ENCODE measurements around the gene TLR1.
A peak's percentile ranks its signal among the peaks of the same experiment; 100 is the strongest.
"Not testable (repeated sequence)": the region's sequence is repeated elsewhere in the genome, so short reads cannot be mapped to it uniquely, and the experiment has no call there.

Gene TLR1

DNA sequence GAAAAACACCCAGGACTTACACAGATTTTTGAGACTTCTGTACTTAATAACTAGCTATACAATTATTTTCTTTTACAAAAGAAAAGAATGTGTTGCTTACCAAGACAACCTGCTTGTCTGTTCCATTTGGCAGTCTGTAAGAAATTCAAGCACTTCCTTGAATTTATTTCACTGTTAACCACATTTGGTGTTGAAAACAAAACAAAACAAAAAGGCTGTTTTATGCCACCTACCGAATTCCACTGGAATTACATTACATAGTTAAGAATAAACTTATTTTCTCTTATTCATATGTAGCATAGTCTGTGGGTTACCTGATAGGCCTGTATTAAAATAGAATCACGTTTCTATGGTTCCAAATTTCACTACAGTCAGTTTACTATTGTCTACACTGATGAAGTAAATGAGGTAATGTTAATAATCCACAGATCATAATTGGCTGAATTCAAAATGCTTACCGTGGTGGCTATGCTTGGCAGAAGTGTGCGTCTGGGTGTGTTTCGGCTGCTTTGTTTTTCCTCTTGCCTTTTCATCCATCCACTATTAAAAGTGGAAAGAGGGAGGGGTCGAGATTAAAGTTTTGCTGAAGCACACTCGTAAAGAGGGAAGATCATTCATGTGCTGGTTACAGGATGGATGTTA lies at the start of gene TLR1:
Gene TLR1, minus strand, starts transcription at position 138 of the 642 bp plus-strand sequence. CDS start 5,960 bp downstream, outside the sequence.
- DNase-seq (ENCODE audit: low read depth, low spot score): peak; percentile 76

- DNase-seq (ENCODE audit: low read depth, low spot score): no peak
These were observed 41.4 kb upstream of the TLR1 start for GRCh38 chr4:38846015-38846414.

DNA sequence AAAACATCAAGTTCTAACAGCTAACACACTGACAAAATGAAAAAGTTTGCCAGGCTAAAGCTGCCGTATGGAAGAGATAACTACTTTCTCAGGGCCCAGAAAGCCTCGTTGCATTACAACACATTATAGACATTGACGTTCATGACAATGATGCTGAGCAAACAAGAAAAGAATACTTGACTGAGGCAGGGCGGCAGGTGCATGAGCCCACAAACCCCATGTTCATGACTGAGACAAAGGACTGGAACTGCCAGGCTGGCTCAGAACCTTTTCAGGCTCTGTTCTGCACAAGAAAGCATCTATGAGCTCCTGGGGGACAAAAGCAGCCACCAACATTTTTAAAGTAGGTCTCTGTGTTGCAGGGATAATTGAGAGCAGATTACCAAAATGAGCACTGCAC lies 38.4 kb upstream of the TLR1 start:
- no peak for DNase-seq (ENCODE audit: low read depth, low spot score)

- DNase-seq (ENCODE audit: low read depth, low spot score): no peak
These were observed 33.3 kb upstream of the TLR1 start for GRCh38 chr4:38837849-38838248.

DNA sequence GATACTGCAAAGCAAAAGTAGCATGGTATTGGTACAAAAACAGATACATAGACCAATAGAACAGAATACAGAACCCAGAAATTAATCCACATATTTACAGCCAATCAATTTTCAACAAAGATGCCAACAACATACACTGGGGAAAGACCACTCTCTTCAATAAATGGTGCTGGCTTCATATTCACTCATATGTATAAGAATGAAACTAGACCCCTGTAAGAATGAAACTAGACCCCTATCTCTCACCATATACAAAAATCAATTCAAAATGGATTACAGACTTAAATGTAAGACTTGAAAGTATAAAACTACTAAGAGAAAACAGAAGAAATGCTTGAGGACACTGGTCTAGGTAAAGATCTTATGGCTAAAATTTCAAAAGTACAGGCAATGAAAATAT lies 32.7 kb upstream of the TLR1 start:
- no peak for DNase-seq (ENCODE audit: low read depth, low spot score)

DNA sequence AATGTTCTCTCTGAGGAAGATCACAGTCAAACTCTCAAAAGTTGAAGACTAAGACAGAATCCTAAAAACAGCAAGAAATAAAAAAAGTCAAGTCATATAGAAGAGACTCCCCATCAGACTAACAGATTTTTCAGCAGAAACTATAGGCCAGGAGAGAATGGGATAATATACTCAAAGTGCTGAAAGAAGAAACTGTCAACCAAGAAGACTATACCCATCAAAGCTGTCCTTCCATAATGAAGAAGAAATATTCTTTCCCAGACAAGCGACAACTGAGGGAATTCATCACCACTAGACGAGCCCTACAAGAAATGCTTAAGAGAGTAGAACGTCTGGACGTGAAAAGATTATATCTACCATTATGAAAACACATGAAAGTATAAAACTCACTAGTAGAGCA lies 30.0 kb upstream of the TLR1 start:
- DNase-seq (ENCODE audit: low read depth, low spot score): no peak

- no peak for DNase-seq (ENCODE audit: low read depth, low spot score)
These were observed 28.3 kb upstream of the TLR1 start for GRCh38 chr4:38832624-38833528.

DNA sequence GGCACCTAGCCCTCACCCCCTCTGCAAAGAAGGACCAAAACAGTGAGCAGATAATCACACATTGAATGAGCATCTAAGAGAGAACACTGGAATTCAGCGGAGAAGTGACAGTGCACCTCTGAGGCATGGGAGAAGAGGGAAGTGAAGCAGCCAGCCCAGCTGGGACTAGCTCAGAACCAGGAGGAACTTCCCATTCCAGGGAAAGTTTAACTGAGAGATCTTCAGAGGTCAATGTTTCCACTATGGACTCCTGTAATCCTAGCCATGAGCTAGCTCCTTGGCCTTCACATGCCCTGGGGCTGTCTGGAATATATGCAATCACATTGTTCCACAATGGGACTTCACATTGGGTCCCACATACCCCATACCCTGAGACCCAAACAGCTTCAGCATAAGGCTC lies 27.6 kb upstream of the TLR1 start:
- DNase-seq (ENCODE audit: low read depth, low spot score): no peak

GRCh38 chr4:38831653-38832052 lies 27.1 kb upstream of the TLR1 start:
- peak; percentile 16 for DNase-seq (ENCODE audit: low read depth, low spot score)

DNA sequence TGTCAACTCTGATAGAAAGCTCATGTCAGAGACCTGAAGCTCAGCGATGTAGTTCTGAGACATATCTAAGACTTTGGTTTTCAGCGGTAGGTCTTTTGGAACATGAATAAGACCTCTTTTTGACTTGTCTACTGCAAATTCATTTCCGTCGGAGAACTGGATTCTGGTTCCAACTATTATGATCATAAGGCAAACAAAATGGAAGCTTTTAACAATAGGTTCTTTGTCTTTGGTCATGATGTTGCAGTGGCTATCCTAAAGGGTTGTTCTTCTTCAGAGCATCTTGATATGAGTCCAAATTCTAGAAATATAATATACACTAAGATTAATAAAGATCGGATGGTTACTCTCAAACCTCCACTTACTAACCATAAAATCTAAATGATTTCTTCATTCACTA lies 24.6 kb upstream of the TLR1 start:
- DNase-seq (ENCODE audit: low read depth, low spot score): no peak

DNA sequence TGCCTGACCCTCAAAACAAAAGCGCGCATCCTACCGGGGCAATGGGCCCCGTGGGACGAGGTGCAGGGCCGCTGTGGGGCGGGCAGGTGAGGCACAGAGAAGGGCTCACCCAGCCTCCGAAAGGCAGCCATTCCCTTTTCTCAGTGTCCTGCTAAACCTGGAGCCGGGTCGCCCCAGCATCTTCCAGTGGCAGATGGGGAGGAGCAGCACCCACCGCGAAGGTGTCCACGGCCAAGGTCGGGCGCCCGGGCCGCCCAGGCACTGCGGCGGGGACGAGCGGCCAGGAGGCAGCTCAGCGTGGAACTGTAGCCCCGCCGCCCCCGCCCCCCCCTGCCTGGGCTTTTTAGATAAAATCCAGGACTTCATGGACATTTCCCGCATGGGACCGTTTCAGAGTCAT lies 19.2 kb upstream of the TLR1 start:
- no peak for DNase-seq (ENCODE audit: low read depth, low spot score)

GRCh38 chr4:38822748-38823303 lies 18.2 kb upstream of the TLR1 start:
- no peak for DNase-seq (ENCODE audit: low read depth, low spot score)

DNA sequence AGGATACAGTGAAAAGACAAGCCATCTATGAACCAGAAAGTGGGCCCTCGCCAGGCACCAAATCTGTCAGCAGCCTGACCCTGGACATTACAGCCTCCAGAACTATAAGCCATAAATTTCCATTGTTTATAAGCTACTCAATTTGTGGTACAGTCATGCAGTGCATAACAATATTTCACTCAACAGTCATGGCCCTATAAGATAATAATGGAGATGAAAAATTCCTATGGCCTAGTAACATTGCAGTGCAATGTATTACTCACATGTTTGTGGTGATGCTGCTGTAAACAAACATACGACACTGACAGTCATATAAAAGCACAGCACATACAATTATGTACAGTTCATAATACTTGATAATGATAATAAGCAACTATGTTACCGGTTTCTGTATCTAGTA lies 17.1 kb upstream of the TLR1 start:
- DNase-seq (ENCODE audit: low read depth, low spot score): no peak

DNA sequence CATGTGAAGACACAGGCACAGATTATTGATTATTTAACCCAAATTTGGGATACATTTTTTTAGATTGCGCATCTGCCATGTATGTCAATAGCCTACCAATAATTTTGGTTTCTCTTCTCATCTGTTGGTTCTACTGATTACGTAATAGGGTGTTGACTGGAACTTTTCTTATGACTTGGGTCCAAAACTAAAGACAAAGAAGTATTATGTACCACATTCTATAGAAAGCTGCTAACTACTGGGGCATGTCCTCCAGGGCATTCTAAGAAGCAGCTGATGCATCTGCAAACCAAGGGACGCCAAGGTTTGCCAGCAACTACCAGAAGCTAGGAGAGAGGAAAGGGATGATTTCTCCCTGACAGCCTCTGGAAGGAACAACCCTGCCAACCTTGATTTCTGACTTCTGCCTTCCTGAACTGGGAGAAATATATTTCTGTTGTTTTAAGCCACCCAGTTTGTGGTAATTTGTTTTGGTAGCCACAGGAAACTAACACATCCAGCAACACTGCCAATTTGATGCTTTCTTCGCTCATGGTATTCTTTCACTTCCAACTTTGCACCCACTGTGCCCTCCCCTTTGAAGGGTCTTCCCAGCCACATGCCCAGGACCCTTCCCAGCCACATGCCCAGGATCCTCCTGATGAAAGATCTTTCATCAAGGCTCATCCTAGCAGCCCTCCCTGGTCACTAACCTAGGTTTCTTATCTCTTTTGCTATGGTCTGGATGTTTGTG lies 15.9 kb upstream of the TLR1 start:
- DNase-seq (ENCODE audit: low read depth, low spot score): no peak

GRCh38 chr4:38819569-38819968 lies 15.0 kb upstream of the TLR1 start:
- DNase-seq (ENCODE audit: low read depth, low spot score): peak; percentile 63

- no peak for DNase-seq (ENCODE audit: low read depth, low spot score)
These were observed 13.9 kb upstream of the TLR1 start for GRCh38 chr4:38818441-38818976.

GRCh38 chr4:38815885-38816782 lies 11.5 kb upstream of the TLR1 start:
- peak; percentile 31 for DNase-seq (ENCODE audit: low read depth, low spot score)

DNA sequence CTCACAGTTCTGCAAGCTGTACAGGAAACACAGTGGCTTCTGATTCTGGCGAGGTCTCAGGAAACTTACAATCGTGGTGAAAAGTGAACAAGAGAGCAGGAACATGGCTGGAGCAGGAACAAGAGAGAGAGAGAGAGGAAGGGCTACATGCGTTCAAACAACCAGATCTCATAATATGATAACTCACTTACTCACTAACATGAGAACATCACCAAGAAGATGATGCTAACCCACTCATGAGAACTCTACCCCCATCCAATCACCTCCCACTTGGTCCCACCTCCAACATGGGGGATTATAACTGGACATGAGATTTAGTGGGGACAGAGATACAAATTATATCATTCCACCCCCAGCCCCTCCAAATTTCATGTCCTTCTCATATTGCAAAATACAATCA lies 9.8 kb upstream of the TLR1 start:
- no peak for DNase-seq (ENCODE audit: low read depth, low spot score)

DNA sequence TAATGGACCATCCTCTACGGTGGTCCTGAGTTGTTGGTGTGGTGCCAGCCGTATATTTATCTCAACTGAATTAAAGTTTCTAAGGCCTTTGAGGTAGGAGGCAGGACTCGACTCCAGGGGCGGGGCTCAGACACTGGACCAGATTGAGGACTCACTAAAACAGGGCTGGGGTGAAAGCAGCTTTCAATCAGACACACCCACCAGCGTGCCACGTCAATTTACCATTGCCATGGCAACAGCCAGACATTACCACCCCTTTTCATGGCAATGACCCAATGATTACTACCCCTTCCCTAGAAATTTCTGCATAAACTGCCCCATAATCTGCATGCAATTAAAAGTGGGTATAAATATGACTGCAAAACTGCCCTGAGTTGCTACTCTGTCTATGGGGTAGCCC lies 6.7 kb upstream of the TLR1 start:
- no peak for DNase-seq (ENCODE audit: low read depth, low spot score)

- not testable (repeated sequence) for DNase-seq (ENCODE audit: low read depth, low spot score)
These were observed 2.9 kb upstream of the TLR1 start for GRCh38 chr4:38807462-38807861.

- DNase-seq (ENCODE audit: low read depth, low spot score): not testable (repeated sequence)
These were observed 1.7 kb upstream of the TLR1 start for GRCh38 chr4:38806251-38806650.
